ENCODE results near the gene CFAP65.
A peak's percentile ranks its signal among the peaks of the same experiment; 100 is the strongest.

Gene CFAP65

DNA sequence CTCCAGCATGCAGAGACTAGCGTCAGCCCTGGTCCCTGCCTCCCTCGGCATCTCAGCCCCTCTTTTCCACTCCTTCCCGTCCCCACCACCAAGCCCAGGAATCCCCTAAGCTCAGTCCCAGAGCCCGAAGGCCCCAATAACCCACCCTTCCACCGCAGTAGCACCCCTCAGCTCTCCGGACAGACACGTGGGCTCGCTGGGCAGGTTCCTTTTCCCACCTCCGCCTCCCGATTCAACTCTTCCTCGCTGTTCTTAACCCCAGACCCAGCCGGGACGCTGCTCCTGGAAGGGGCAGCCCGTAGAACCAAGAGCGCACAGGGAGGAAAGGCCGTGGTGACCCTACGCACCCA is 18.0 kb upstream of the CFAP65 start:
- no peak for DNase-seq (ENCODE audit: extremely low spot score)
- CTCF ChIA-PET = interaction anchor here (0.7 to 3.0 kb wide), 3 partner anchors 14 to 141 kb away, joined by 3 to 15 read pairs (median 8); no protein-coding TSS in a partner anchor
- POLR2A ChIA-PET = no interaction called here
- no peak for TF ChIP-seq HDGF (IDR thresholded peaks at IDR 0.05; ENCODE audit: borderline replicate concordance)
- TF ChIP-seq BHLHE40 (IDR thresholded peaks at IDR 0.05; ENCODE audit: borderline replicate concordance) = no peak
- no peak for TF ChIP-seq ARNT (IDR thresholded peaks at IDR 0.05)
- TF ChIP-seq ZNF384 (IDR thresholded peaks at IDR 0.05) = no peak
- TF ChIP-seq TARDBP (IDR thresholded peaks at IDR 0.05) = no peak
- no peak for TF ChIP-seq SUZ12 (IDR thresholded peaks at IDR 0.05)
- TF ChIP-seq FOXA1 (IDR thresholded peaks at IDR 0.05) = no peak
- no peak for TF ChIP-seq SP1 (IDR thresholded peaks at IDR 0.05)
- no peak for TF ChIP-seq L3MBTL2 (conservative IDR thresholded peaks at IDR 0.05)
- TF ChIP-seq NFRKB (IDR thresholded peaks at IDR 0.05) = no peak
- no peak for TF ChIP-seq PKNOX1 (IDR thresholded peaks at IDR 0.05)
- no peak for TF ChIP-seq CTBP1 (IDR thresholded peaks at IDR 0.05; ENCODE audit: borderline replicate concordance)
- TF ChIP-seq ELF4 (IDR thresholded peaks at IDR 0.05) = no peak
- no peak for TF ChIP-seq LEF1 (IDR thresholded peaks at IDR 0.05; ENCODE audit: borderline replicate concordance)
- TF ChIP-seq FOXM1 (IDR thresholded peaks at IDR 0.05; ENCODE audit: borderline replicate concordance) = no peak
- no peak for TF ChIP-seq FOXK2 (IDR thresholded peaks at IDR 0.05)

DNA sequence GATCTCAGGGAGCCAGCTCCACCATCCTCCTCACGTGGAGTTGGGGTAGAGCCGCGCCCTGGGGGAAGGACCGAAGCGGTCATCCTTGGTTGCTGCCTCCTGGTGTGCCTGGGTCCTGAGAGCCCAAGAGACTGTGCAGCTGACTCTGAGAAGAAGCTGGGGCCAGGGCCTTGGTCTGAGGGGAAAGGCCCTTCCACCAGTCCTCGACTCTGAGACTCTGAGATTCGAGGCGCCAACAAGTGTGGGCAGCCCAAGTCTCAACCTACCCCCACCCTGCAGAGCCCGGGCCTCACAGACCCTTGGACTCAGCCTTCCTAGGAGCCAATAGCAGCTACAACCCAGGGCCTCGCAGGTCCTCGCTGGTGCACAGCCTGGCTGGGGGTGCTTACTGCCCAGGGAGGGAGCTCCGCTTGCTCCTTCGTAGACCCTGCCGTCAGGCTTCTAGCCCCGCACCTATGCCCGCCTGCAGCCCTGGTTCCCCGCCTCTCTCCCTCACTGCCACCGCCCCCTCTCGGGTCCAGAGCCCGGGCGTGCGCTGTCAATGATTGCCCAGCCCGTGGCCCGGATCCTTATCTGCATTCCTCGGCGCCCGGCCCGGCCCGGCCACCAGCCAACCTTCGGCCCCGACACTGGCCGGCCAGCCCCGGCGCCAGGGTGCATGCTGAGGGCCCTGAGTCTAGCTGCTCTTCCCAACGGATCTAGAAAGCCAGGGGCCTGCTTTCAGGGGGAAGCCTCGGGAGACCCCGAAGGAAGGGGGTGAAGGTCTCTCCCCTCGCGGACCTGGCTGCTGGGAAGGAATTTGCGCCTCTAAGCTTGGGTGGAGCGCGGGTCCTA is 17.4 kb upstream of the CFAP65 start:
- no peak for DNase-seq (ENCODE audit: extremely low spot score)
- TF ChIP-seq LEF1 (IDR thresholded peaks at IDR 0.05; ENCODE audit: borderline replicate concordance) = no peak
- TF ChIP-seq FOXK2 (IDR thresholded peaks at IDR 0.05) = no peak
- TF ChIP-seq TARDBP (IDR thresholded peaks at IDR 0.05) = no peak
- TF ChIP-seq NFRKB (IDR thresholded peaks at IDR 0.05) = no peak
- no peak for TF ChIP-seq BHLHE40 (IDR thresholded peaks at IDR 0.05; ENCODE audit: borderline replicate concordance)
- no peak for TF ChIP-seq SUZ12 (IDR thresholded peaks at IDR 0.05)
- TF ChIP-seq HDGF (IDR thresholded peaks at IDR 0.05; ENCODE audit: borderline replicate concordance) = no peak
- no peak for TF ChIP-seq ELF4 (IDR thresholded peaks at IDR 0.05)
- TF ChIP-seq CTBP1 (IDR thresholded peaks at IDR 0.05; ENCODE audit: borderline replicate concordance) = no peak
- CTCF ChIA-PET = interaction anchor here (0.6 to 3.0 kb wide), 16 partner anchors 11 to 180 kb away, joined by 3 to 15 read pairs (median 4); no protein-coding TSS in a partner anchor
- POLR2A ChIA-PET = no interaction called here

DNA sequence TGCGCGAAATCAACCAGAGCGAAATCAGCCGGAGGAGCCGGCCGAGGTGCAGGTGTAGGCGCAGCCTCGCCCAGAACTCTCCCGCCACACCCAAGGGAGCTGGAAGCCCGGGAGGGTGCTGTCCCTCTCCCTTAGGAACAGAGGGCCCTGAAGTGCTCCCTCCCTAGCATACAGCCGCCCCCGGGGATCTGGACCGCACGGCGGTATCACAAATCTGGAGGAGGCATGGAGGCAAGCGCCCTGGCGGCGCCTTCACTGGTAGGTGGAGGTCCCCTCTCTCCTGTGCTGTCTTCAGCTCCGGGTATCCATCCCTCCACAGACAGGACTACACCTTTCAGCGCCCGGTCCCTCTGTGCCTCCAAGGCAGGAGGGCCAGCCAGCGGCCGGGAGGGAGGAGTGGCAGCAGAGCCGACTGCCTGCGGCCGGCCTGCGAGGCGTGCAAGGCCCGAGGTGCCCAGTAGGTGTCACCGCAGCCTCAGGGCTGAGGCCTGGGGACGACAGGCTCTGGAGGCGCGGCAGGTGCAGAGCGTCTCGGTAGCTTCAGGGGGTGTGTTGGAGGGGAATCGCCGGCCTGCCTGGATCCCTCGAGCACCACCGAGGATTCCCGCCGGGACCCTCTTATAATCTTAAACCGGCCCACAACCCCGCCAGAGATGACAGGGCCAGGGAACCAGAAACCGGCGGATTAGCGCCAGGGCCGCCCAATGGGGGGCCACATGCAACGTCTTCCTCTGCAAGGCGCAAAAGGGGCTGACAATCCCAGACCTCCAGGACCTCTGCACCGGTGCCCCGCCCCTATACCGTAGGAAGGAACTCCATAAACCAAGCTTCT is 16.6 kb upstream of the CFAP65 start:
- CTCF ChIA-PET = interaction anchor here (0.6 to 3.0 kb wide), 14 partner anchors 10 to 179 kb away, joined by 3 to 15 read pairs (median 4); no protein-coding TSS in a partner anchor
- peak; percentile 85 for DNase-seq (ENCODE audit: extremely low spot score)
- POLR2A ChIA-PET = no interaction called here
- TF ChIP-seq LEF1 (IDR thresholded peaks at IDR 0.05; ENCODE audit: borderline replicate concordance) = no peak
- TF ChIP-seq FOXA1 (IDR thresholded peaks at IDR 0.05) = no peak
- no peak for TF ChIP-seq FOXM1 (IDR thresholded peaks at IDR 0.05; ENCODE audit: borderline replicate concordance)
- no peak for TF ChIP-seq PKNOX1 (IDR thresholded peaks at IDR 0.05)
- TF ChIP-seq ELF4 (IDR thresholded peaks at IDR 0.05) = no peak
- no peak for TF ChIP-seq SUZ12 (IDR thresholded peaks at IDR 0.05)
- no peak for TF ChIP-seq NFRKB (IDR thresholded peaks at IDR 0.05)
- TF ChIP-seq BHLHE40 (IDR thresholded peaks at IDR 0.05; ENCODE audit: borderline replicate concordance) = no peak
- TF ChIP-seq TARDBP (IDR thresholded peaks at IDR 0.05) = no peak
- TF ChIP-seq CTBP1 (IDR thresholded peaks at IDR 0.05; ENCODE audit: borderline replicate concordance) = no peak
- no peak for TF ChIP-seq ZNF384 (IDR thresholded peaks at IDR 0.05)
- no peak for TF ChIP-seq L3MBTL2 (conservative IDR thresholded peaks at IDR 0.05)
- no peak for TF ChIP-seq ARNT (IDR thresholded peaks at IDR 0.05)
- TF ChIP-seq FOXK2 (IDR thresholded peaks at IDR 0.05) = no peak
- no peak for TF ChIP-seq SP1 (IDR thresholded peaks at IDR 0.05)
- no peak for TF ChIP-seq HDGF (IDR thresholded peaks at IDR 0.05; ENCODE audit: borderline replicate concordance)

GRCh38 chr2:219056896-219057708 is 15.8 kb upstream of the CFAP65 start:
- ChIA-PET CTCF (interaction anchor here (1.2 to 3.0 kb wide), 3 partner anchors 16 to 62 kb away, joined by 5 to 15 read pairs (median 7); no protein-coding TSS in a partner anchor), POLR2A (no interaction called here)
- TF ChIP-seq ZNF384 (IDR thresholded peaks at IDR 0.05) = no peak
- TF ChIP-seq PKNOX1 (IDR thresholded peaks at IDR 0.05) = no peak
- no peak for TF ChIP-seq TARDBP (IDR thresholded peaks at IDR 0.05)
- TF ChIP-seq HDGF (IDR thresholded peaks at IDR 0.05; ENCODE audit: borderline replicate concordance) = no peak
- no peak for TF ChIP-seq FOXM1 (IDR thresholded peaks at IDR 0.05; ENCODE audit: borderline replicate concordance)
- TF ChIP-seq FOXK2 (IDR thresholded peaks at IDR 0.05) = no peak
- DNase-seq (ENCODE audit: extremely low spot score) = no peak
